ENCODE data around the gene TLE1. TPM values are rescaled to one million over a fixed set of nuclear protein-coding genes. Genes with fewer than 3 reads are reported as not detected.

The TLE1 gene
- total and polyA plus RNA-seq, 10 of the 15 experiments (the other 5 are each of a cell fraction or from before 2014, with no cell fraction given), result 0.04 to 0.23 (median 0.10) TPM; not detected in 6

DNA sequence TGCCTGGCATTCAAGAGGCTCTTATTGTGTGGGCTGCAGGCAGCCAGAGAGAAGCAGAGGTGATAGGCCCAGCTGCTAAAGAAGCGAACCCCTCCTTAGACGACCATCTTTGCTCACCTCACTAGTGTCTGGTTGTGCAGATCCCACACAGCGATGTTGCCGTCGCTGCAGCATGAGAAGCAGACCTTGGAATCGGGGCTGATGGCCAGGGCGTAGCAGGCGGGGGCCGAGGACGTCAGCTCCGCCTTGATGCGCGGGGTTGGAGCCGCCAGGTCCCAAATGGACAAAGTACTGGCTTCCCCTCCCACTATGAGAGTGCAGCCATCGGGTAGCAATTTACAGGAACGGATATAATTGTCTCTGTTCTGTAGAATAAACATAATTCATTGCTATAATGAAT is 98.7 kb downstream of the TLE1 start:
- no peaks in the 10 kb centered on the region for H4K20me1 ChIP-seq (ENCODE audit: control insufficient read depth, insufficient read depth)
- intact Hi-C loops (cut with micrococcal nuclease; ENCODE audit: unreplicated experiment) (no loop called here), in situ Hi-C loops (cut with MboI) (no loop called here)
- ChIA-PET SMC1A (ENCODE audit: uncharacterized antibody, unreplicated experiment) (no interaction called here), RAD21 (ENCODE audit: unreplicated experiment) (no interaction called here), CTCF (interaction anchor here (0.6 kb wide), 1 partner anchor 450 kb away, joined by 3 read pairs; no protein-coding TSS in a partner anchor), POLR2A (no interaction called here)
- no peaks in the 10 kb centered on the region for H3K36me3 ChIP-seq (ENCODE audit: control insufficient read depth in 2 of 2, insufficient read depth in 2 of 2, low read length in 1 of 2)
- H3K9ac ChIP-seq (ENCODE audit: control insufficient read depth, insufficient read depth, low read length), result no peak overlapping the region
- DNase-seq (ENCODE audit: low read depth, low spot score) (no peak), ATAC-seq (no peak), FAIRE-seq (no peak)
- TF ChIP-seq NBN (IDR thresholded peaks at IDR 0.05) (no peak), NR2C2 (IDR thresholded peaks at IDR 0.05; ENCODE audit: borderline replicate concordance, control insufficient read depth, insufficient read length, low read depth) (no peak), SMAD1 (IDR thresholded peaks at IDR 0.05; ENCODE audit: low read depth, partially characterized antibody) (no peak), RB1 (IDR thresholded peaks at IDR 0.05; ENCODE audit: borderline replicate concordance) (no peak), MYB (IDR thresholded peaks at IDR 0.05; ENCODE audit: borderline replicate concordance, low read depth, low read length) (no peak)
- TF ChIP-seq, protein P1, sequence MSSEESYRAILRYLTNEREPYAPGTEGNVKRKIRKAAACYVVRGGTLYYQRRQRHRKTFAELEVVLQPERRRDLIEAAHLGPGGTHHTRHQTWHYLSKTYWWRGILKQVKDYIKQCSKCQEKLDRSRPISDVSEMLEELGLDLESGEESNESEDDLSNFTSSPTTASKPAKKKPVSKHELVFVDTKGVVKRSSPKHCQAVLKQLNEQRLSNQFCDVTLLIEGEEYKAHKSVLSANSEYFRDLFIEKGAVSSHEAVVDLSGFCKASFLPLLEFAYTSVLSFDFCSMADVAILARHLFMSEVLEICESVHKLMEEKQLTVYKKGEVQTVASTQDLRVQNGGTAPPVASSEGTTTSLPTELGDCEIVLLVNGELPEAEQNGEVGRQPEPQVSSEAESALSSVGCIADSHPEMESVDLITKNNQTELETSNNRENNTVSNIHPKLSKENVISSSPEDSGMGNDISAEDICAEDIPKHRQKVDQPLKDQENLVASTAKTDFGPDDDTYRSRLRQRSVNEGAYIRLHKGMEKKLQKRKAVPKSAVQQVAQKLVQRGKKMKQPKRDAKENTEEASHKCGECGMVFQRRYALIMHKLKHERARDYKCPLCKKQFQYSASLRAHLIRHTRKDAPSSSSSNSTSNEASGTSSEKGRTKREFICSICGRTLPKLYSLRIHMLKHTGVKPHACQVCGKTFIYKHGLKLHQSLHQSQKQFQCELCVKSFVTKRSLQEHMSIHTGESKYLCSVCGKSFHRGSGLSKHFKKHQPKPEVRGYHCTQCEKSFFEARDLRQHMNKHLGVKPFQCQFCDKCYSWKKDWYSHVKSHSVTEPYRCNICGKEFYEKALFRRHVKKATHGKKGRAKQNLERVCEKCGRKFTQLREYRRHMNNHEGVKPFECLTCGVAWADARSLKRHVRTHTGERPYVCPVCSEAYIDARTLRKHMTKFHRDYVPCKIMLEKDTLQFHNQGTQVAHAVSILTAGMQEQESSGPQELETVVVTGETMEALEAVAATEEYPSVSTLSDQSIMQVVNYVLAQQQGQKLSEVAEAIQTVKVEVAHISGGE (CRISPR knock-in tag; IDR thresholded peaks at IDR 0.05), result no peak
- TF ChIP-seq, protein P2, sequence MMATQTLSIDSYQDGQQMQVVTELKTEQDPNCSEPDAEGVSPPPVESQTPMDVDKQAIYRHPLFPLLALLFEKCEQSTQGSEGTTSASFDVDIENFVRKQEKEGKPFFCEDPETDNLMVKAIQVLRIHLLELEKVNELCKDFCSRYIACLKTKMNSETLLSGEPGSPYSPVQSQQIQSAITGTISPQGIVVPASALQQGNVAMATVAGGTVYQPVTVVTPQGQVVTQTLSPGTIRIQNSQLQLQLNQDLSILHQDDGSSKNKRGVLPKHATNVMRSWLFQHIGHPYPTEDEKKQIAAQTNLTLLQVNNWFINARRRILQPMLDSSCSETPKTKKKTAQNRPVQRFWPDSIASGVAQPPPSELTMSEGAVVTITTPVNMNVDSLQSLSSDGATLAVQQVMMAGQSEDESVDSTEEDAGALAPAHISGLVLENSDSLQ (IDR thresholded peaks at IDR 0.05), result no peak
- TF ChIP-seq, protein P3, sequence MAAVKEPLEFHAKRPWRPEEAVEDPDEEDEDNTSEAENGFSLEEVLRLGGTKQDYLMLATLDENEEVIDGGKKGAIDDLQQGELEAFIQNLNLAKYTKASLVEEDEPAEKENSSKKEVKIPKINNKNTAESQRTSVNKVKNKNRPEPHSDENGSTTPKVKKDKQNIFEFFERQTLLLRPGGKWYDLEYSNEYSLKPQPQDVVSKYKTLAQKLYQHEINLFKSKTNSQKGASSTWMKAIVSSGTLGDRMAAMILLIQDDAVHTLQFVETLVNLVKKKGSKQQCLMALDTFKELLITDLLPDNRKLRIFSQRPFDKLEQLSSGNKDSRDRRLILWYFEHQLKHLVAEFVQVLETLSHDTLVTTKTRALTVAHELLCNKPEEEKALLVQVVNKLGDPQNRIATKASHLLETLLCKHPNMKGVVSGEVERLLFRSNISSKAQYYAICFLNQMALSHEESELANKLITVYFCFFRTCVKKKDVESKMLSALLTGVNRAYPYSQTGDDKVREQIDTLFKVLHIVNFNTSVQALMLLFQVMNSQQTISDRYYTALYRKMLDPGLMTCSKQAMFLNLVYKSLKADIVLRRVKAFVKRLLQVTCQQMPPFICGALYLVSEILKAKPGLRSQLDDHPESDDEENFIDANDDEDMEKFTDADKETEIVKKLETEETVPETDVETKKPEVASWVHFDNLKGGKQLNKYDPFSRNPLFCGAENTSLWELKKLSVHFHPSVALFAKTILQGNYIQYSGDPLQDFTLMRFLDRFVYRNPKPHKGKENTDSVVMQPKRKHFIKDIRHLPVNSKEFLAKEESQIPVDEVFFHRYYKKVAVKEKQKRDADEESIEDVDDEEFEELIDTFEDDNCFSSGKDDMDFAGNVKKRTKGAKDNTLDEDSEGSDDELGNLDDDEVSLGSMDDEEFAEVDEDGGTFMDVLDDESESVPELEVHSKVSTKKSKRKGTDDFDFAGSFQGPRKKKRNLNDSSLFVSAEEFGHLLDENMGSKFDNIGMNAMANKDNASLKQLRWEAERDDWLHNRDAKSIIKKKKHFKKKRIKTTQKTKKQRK (IDR thresholded peaks at IDR 0.05; ENCODE audit: low read depth, low read length), result no peak
- TF ChIP-seq, protein P4, sequence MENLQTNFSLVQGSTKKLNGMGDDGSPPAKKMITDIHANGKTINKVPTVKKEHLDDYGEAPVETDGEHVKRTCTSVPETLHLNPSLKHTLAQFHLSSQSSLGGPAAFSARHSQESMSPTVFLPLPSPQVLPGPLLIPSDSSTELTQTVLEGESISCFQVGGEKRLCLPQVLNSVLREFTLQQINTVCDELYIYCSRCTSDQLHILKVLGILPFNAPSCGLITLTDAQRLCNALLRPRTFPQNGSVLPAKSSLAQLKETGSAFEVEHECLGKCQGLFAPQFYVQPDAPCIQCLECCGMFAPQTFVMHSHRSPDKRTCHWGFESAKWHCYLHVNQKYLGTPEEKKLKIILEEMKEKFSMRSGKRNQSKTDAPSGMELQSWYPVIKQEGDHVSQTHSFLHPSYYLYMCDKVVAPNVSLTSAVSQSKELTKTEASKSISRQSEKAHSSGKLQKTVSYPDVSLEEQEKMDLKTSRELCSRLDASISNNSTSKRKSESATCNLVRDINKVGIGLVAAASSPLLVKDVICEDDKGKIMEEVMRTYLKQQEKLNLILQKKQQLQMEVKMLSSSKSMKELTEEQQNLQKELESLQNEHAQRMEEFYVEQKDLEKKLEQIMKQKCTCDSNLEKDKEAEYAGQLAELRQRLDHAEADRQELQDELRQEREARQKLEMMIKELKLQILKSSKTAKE (IDR thresholded peaks at IDR 0.05; ENCODE audit: low read depth, poor library complexity, severe bottlenecking), result no peak
- no peak overlapping the region for H2AFZ ChIP-seq (ENCODE audit: control insufficient read depth, low read depth, low read length)
- H3K4me2 ChIP-seq (ENCODE audit: control insufficient read depth, insufficient read depth), result no peak overlapping the region
- BruUV-seq (replicated peaks), result no TSS peak
- no peaks in the 10 kb centered on the region for H3K4me1 ChIP-seq (ENCODE audit: control insufficient read depth, insufficient read depth, low read length)
- H3K27me3 ChIP-seq (replicated peaks in 1 of 2; ENCODE audit: control insufficient read depth in 2 of 2, insufficient read depth in 2 of 2, low read length in 1 of 2), result no peaks in the 10 kb centered on the region
- WGBS (ENCODE audit: insufficient coverage, insufficient replicate concordance, low lambda C conversion rate, missing lambda C conversion rate), result 66% methylated on average over 16 of the region's 16 CpGs
- H3K4me3 ChIP-seq, result no peak overlapping the region
- H3K9me3 ChIP-seq (replicated peaks; ENCODE audit: control insufficient read depth, insufficient read depth, low read length), result no peaks in the 10 kb centered on the region
- H3K27ac ChIP-seq (ENCODE audit: control insufficient read depth, insufficient read depth), result no peak overlapping the region
- H3K79me2 ChIP-seq (ENCODE audit: control insufficient read depth, insufficient read depth, low read length), result no peaks in the 10 kb centered on the region

Measured in GM12878 (cell line).